PC-3 (cell line): ENCODE data around the gene FOXR1.

ENCODE experiments used
- CTCF ChIP-seq: fragments of 300-600 bp; sonication (generic); conservative IDR thresholded peaks from 2 replicates; pipeline ENCODE4 v1.5.1; 2017; ENCODE audit warnings: antibody characterized with exemption, low read depth, mild to moderate bottlenecking, low read length
- EZH2 ChIP-seq: fragments of 300-600 bp; sonication (generic); IDR thresholded peaks from one replicate; pipeline ENCODE4 v1.6.1; 2017; ENCODE audit warnings: antibody characterized with exemption, mild to moderate bottlenecking, low read length; ENCODE audit not compliant: unreplicated experiment

- no peak for TF ChIP-seq CTCF
- TF ChIP-seq EZH2 = no peak
Measured at GRCh38 chr11:119006656-119007055, 35.1 kb downstream of the FOXR1 start.
